Glomerular visceral epithelial cell (primary cell): Measurements from ENCODE around the gene SGSM1.
A peak's percentile ranks its signal among the peaks of the same experiment; 100 is the strongest.
"Not testable (repeated sequence)": the region's sequence is repeated elsewhere in the genome, so short reads cannot be mapped to it uniquely, and the experiment has no call there.

Experiments used
- DNase-seq: peaks from one replicate; pipeline ENCODE4 v3.0.0-alpha.2; 2016; ENCODE audit errors: extremely low spot score

Gene SGSM1

DNA sequence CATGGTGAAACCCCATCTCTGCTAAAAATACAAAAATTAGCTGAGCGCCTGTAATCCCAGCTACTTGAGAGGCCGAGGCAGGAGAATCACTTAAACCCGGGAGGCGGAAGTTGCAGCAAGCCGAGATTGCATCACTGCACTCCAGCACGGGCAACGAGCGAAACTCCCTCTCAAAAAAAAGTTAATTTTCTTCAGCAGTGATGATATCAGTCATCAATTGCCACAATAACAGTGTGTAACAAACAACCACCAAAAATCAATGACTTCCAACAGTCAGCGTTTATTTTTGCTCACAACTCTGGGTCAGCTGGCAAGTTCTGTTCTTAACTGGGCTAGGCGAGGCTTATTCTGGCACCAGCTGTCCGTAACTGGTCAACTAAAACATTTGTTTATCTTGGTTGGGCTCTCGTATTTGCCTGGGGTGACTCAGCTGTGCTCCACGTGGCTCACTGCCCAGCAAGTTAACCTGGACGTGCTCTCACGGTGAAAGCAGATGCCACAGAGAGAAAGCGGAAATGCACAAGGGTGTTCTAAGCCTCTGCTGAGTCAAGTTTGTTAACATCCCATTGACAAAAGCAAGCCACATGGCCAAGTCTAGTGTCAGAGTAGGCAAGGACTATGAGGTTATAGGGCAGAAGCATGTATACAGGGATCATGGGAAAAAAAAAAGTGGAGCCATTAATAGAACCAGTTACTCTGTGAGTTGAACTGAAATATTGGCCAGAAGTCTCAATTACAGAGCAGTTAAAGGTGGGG is 88.4 kb downstream of the SGSM1 start:
- peak; percentile 91 for DNase-seq

DNA sequence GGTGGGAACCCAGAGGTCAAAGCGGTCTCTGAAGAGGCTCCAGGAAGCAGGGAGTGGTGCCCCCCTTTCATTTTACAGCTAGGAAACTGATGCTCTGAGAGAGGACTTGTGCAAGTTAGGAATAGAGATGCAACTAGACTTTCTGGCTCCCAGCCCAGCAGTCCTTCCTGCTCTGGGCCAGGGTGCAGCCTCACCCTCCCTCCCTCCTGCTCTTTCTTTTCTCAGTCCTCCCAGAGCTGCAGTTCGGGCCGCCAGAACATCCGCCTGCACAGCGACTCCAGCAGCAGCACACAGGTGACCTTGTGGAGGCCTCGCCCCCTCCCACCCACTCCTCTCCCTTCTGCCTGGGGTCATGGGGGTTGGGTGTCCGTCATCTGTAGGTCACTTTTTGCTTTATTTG is 89.0 kb downstream of the SGSM1 start:
- peak; percentile 38 for DNase-seq

DNA sequence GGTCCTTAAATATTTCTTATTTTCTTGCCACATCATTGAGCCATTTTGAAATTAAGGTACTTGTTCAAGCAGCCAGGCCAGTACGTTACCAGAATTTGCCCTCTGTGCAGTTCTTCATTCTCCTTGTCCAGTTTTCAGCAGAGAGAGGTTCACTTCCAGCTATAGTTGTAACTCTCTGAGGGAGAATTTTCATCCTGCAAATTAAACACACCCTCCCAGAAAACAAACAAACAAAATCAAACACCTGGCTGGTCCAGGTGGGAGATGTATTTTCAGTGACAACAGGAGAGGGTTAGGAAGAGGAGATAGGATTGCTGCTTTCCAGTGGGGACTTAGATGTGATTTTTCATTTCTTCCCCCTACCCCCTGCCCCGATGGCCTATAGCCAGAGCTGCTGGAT is 95.4 kb downstream of the SGSM1 start:
- no peak for DNase-seq

DNA sequence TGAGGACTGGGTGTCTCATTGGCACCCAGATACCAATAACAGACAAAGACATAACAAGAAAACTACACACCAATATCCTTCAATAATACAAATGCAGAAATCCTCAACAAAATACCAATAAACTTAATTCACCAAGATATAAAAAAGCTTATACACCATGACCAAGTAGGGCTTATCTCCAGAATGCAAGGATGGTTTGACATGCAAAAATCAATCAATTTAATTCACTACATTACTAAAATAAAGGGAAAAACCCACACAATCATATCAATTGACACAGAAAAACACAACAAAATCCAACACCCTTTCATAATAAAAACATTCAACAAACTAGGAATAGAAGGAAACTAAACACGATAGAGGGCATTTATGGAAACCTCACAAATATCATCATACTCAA is 99.9 kb downstream of the SGSM1 start:
- DNase-seq = no peak

DNA sequence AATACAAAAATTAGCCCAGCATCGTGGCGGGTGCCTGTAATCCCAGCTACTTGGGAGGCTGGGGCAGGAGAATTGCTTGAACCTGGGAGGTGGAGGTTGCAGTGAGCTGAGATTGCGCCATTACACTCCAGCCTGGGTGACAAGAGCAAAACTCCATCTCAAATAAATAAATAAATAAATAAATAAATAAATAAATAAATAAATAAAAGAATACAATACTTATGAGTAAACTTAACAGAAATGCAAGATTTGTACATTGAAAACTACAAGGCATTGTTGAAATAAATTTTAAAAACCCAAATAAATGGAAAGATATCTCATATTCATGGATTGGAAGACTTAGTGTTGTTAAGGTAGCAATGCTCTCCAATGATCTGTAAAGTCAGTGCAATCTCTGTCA is 101.1 kb downstream of the SGSM1 start:
- not testable (repeated sequence) for DNase-seq

DNA sequence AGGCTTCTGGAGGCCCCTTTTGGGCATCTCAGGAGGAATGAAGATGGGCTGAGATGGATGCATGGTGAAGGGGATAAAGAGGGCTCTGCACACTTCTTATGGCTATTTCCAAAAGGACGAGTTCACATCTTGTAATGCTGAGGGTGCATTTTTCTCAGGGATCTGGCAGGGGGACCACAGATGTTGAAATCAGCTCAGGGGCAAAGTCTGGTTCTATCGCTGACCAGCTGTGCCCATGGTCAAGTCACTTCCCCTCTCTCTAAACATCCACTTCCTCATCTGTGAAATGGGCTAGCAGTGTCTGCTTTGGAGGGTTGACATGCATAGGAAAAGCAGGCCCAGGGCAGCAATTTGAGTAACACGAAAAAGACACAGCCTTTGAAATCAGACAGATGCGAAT is 114.0 kb downstream of the SGSM1 start:
- DNase-seq = no peak

DNA sequence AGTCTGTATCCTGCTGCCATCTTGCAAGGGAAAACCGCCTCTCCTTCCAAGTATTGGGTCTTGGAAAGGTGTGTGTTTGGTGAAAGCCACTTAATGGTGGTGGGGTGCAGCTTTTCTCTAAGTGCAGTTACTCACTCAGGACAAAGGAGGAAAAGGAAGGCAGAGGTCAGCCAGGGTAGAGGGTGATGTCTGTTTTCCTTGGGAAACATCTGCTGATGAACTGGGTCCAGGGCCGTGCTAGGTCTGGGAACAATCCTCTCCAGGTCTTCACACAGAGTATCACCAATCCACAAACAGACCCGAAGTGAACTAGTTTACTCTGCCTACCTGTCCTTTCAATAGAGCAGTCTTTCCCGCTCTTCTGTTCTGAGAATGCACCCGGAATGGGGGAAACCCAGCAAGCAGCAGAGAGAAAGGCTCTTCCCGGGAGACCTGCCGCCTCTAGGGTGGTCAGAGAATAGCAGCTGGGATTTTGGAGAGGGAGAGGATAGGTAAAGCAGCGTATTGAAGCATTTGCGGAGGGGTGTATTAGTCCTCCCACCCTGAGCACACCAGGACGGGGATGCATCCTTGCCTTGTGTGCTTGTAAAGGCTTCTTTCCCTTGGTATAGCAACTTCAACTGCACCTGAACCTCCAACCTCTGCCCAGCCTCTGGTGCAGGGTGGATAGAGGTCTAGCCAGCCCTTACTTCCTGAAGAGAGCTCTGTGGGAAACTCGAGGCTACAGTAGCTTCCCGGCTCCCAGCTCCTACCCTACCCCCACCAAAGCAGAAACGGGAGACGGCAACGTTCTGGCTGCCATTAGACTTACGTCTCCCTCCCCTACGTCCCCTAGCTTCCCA is 119.8 kb downstream of the SGSM1 start:
- DNase-seq = no peak

DNA sequence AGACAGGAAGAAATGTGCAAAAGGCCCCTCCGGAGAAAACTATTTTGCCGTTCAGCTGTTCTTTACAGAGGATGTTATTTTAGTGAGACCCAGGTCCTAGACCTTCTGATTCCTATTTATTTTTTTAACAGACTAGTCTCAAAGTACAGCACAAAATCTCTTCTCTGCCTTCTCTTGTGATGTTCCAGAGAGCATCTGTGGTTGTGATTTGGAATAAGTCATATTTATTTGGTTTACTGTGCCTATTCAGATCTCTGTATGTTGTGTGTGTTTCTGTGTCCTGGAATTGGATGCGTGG is 120.4 kb downstream of the SGSM1 start:
- no peak for DNase-seq

DNA sequence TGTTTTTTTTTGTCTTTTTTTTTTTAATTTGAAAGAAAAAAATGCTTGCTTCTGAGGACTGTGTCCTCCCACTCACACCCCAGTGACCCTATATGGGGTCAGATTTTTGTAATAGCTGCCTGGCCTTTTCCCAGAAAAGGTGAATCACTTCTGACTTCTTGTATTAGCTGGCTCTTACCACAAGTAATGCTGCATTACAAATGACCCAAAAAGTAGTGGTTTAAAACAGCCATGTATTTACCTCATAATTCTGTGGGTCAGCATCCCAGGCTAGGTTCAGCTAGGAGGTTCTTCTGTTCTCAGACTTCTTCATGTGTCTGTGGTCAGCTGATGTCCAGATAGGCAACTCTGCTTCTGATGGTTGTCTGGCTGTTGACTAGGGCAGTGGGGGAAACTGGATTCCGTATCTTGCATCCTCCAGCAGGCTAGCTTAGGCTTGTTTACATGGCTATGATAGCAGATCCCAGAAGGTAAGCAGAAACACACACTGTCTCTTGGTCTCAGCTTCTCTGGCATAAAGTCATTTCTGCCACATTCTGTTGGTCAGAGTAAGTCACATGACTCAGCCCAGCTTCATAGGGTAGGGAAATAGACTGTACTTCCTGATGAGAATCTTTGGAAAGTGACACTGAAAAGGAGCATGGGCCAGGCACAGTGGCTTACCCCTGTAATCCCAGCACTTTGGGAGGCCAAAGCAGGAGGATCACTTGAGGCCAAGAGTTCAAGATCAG is 121.0 kb downstream of the SGSM1 start:
- no peak for DNase-seq

DNA sequence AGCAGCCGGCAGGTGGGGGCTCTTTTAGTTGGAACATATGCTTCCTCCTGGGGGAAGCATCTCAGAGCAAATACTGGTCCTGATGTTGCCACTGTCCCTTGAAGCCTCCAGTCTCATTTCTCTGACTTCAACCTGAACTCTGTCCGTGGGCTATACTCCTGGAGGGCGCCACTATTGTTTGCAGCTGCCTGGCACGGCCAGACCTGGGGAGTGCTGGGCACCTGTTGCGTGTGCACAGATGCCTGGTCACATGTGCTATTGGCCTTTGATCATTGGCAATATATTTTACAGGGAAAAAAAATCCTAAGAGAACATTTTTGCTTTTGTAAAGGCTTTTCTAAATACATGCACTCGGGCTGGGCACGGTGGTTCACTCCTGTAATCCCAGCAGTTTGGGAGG is 122.3 kb downstream of the SGSM1 start:
- DNase-seq = no peak

DNA sequence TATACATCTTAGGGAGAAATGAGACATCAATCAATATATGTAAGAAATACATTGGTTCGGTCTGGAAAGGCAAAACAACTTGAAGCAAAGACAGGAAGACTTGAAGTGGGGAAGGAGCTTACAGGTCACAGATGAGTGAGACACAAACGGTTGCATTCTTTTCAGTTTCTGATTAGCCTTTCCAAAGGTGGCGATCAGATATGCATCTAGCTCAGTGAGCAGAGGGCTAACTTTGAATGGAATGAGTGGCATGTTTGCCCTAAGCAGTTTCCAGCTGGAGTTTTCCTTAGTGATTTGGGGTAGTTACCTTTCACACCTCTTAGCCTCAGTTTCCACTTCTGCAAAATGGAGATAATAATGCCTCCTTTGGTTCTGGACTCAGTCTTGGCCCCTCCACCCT is 124.7 kb downstream of the SGSM1 start:
- no peak for DNase-seq

DNA sequence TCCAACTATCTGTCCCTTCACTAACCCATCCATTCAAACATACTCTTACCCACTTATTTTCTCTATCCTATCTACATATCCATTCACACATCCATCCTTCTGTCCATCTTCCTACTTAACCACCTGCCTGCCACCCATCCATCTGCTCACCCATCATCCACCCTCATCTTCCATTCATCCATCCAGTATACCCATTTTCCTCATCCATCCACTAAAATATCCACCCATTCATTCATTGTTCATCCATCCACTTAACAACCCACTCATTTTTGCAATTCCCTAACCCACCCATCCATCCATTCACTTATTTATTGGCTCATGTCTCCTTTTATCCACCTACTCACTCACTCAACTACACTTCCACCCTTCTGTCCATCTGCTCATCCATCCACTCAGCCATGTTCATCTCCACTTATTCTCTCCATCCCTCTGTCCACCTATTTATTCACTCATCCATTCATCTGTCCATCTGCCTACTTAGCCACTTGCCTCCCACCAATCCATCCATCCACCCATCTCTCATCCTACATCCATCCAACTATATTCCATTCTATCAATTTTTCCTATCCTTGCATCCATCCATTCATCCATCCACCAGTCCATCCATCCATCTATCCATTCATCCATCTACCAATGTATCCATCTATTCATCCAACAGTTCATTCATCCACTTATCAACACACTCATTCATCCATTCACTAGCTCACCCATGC is 129.9 kb downstream of the SGSM1 start:
- DNase-seq = no peak

DNA sequence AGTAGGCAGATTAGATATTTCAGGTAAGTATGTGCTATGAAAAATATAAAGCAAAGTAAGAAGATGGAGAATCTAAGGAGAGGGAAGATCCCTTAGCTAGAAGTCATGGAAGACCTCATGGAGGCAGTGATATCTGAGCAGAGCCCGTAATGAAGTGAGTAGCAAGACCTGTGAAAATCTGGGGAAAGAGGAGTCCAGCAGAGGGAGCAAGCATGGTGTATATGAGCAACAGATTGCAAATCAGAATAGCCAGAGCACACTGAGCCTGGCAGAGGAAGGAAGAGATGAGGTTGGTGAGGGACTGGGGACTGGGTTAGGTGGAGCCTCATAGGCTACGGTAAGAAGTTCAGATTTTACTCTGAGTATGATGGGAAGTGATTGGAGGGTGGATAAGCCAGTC is 131.1 kb downstream of the SGSM1 start:
- DNase-seq = peak; percentile 19

DNA sequence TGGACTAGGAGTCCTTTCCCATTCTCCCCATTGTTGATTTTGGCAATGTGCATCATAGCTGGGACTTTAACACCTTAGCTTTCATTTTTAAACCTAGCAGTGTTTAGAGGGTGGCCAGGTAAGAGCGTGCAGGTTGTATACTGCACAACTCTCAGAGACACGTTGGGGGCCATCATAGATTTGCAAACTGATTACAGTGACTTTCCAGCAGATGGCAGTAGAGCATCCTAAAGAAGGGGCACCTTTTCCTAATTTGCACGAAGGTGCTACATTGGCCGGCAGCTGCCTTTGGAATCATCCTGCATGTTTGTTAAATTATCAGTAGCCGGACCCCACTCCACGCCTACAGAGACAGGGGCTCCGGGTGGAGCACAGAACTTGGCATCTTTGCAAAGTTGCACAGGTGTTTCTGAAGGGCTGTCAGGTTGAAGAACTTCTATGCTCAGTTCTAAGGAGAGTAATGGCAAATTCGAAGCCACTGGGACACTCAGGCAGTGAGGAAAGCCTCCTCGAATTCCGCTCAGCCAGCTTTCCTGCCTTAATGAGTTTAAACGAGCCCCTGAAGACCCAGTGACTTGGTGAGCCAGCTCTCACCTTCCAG is 132.8 kb downstream of the SGSM1 start:
- DNase-seq = peak; percentile 34

DNA sequence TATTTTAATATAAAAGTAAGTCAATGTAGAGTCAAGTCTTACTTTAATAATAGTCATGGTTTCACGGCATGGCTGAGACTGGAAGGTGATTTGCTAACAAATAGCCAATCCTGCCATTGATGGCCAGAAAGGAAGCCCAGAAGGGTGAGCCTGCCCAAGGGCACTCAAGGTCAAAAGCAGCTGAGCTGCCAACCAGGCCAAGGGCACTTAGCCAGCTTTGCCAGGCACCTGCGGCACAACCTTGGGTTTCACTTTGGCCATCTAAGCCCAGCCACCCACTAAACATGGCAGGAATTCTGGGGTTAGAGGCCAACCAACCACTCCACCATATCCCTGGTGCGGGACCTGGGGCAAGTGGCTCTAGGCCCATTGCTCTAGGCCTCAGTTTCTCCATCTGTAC is 136.3 kb downstream of the SGSM1 start:
- DNase-seq = no peak

DNA sequence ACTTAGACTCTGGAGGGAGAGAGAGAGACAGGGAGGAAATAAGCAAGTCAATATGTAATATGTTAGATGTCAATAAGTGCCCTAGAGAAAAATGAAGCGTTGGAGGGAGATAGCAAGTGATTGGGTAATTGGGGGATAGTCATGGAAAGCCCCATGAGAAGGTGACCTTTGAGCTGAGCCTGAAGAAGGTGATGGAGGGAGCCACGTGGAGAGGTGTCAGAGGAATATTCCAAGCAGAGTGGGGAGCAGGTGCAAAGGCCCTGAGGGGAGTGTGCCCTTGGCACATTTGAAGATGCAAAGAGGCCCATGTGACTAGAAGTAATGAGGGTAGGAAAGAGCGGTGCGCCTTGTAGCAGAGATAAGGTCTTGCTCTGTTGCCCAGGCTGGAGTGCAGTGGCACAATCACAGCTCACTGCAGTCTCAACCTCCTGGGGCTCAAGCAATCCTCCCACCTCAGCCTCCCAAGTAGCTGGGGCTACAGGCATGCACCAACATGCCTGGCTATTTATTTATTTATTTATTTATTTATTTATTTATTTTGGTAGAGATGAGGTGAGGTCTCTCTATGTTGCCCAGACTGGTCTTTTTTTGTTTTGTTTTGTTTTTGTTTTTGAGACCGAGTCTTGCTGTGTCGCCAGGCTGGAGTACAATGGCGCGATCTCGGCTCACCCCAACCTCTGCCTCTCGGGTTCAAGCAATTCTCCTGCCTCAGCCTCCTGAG is 138.4 kb downstream of the SGSM1 start:
- DNase-seq = no peak

DNA sequence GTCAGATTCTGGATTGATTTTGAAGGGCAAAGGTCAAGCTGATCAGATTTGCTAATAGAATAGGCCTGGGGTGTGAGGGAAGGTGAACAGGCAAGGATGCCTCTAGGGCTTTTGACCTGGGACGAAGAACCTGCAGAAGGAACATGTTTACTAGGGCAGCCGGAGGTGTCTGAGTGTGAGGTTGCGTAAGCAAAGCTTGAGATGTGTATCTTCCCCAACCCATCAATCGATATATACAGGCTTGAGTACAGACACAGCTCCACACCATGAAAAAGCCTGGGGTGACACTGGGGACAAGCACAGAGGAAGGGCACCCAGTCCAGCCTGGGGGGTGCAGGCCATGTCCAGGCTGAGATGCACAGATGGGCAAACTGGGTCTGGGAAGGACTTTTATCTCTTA is 139.4 kb downstream of the SGSM1 start:
- no peak for DNase-seq

DNA sequence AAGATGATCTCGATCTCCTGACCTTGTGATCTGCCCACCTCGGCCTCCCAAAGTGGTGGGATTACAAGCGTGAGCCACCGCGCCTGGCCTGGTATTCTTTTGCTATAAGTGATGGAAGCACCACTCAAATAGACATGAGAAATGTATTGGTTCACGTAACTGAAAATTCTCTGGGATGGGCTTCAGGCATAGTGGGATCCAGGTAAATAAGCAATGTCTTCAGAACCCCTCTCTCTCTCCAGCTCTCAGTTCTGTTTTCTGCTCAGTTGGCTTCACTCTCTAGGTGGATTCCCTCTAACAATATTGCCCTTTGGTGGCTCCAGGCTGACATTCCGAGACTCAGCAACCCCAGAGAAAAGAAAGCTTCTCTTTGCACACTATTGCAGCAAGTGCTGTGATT is 141.4 kb downstream of the SGSM1 start:
- no peak for DNase-seq

DNA sequence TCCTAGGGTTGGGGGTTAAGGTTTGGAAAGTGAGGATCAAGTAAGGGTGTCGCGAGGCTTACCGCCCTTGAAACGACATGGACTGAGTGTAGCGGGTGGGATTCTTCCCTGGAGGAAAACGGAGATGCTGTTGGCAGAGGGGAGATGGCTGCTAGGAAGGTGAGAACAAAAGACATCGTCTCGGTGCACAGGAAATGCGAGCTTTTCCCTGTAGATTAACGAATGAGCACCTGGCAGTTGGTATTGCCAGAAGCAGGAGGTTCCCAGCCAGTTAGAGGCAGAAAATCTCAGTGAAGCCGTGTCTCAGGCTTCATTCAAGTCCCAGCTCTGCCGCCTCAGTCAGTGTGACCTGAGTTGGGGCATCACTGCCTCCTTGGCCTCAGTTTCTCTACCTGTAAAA is 141.9 kb downstream of the SGSM1 start:
- no peak for DNase-seq

DNA sequence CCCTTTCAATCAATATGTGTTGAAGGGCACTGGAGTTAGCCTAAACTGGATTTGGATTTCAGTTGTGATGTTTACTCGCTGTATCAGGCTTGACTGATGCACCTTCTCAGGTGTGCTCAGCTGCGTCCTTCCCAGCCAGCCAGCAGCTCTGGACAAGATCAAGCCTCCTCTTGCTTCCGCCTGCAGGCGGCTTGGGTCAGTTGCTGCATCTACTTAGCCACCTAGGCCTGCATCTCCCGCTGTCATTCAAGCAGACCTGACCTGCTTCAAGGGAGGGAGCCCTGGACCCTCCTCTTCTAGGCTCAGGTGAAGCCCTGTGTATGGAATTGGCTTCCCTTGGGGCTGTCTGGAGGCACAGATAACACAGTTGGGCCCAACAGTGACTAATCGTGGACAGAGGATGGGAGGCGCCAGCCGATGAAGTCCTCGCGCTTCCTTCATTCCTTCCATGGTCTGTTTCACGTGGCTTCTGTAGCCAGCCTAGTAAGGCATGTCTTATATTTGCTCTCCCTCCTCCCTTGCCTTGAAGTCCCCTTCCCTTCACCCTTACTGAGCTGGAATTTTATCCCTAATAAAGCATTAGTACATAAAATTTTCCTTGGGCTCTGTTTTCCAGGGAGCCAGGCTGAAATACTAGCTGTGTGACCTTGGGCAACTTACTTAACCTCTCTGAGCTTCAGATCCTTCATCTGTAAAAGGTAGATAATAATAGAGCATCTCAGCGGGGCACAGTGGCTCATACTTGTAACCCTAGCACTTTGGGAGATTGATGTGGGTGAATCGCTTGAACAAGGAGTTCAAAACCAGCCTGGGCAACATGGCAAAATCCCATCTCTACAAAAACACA is 142.6 kb downstream of the SGSM1 start:
- DNase-seq = no peak
